ENCODE data around the gene CYP51A1.

- no peak for TF ChIP-seq TCF12 (IDR thresholded peaks at IDR 0.05; ENCODE audit: low read depth)
- no peak for TF ChIP-seq TAF1 (IDR thresholded peaks at IDR 0.05; ENCODE audit: low read depth)
- TF ChIP-seq EP300 (IDR thresholded peaks at IDR 0.05; ENCODE audit: borderline replicate concordance) = no peak
- no peak for TF ChIP-seq REST (IDR thresholded peaks at IDR 0.05; ENCODE audit: low read depth)
- TF ChIP-seq TEAD4 (IDR thresholded peaks at IDR 0.05) = no peak
- no peak for TF ChIP-seq CEBPB (IDR thresholded peaks at IDR 0.05)
Measured at GRCh38 chr7:92088266-92088665, 46.0 kb downstream of the CYP51A1 start.

Data from Ishikawa (cell line).